Adrenal gland (tissue), 5 donors: ENCODE measurements around the gene ARHGAP26.

Experiments
- CTCF ChIP-seq, 6 experiments: fragments of 450-650 bp in 4 of 6; fragments of 200-600 bp in 2 of 6; sonication (generic) in 1 of 6; IDR thresholded peaks; 1 replicate in 5 of 6; 2 replicates in 1 of 6; pipeline versions ENCODE4 v1.5.1 to v1.8.0; 2016 to 2021; ENCODE audit warnings: antibody characterized with exemption in 6 of 6, mild to moderate bottlenecking in 2 of 6, moderate library complexity in 1 of 6
- POLR2A ChIP-seq, 2 donors: fragments of 450-650 bp; IDR thresholded peaks; one replicate each; pipeline ENCODE4 v1.6.1; 2017; ENCODE audit warnings: antibody characterized with exemption in 2 of 2, mild to moderate bottlenecking in 2 of 2, moderate library complexity in 1 of 2
- donor health status: DM: no; HTN: no; CAD: no.

DNA sequence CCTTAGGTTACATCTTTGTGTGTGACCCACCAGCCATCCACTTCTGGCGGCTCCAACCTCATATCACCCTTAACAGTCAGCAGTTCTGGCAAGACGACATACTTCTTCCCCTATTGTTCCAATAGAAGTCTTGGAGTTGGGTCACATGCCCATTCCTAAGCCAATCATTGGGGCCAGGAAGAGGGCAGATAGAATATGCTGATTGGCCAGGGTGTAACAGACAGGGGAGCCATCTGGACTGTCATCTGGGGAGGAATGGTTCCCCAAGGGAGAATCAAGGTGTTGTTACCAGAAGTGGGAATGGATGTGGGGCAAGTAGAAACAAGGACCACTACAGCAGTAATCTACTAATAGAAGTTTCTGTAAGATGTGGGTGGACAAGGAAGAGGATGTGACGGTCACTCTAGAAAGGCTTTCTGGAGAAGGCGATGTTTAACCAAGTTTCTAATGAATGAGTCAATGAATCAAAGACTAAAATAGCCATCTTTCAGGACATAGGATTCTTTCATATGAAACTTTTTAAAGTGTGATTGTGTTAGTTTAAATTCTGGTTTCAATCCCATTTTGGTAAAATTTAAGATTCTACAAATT, 200.4 kb downstream of the ARHGAP26 start:
- TF ChIP-seq CTCF (IDR thresholded peaks at IDR 0.05) (no peak), POLR2A (IDR thresholded peaks at IDR 0.05) (no peak)
